GM21515 (cell line): ENCODE data around the gene NIPSNAP2.
"Not testable (repeated sequence)": the region's sequence is repeated elsewhere in the genome, so short reads cannot be mapped to it uniquely, and the experiment has no call there.

Experiments
- ATAC-seq: cut with Tn5 transposase; IDR thresholded peaks from one replicate; pipeline ENCODE4 v1.9.1; 2021; ENCODE audit not compliant: unreplicated experiment

NIPSNAP2 gene

DNA sequence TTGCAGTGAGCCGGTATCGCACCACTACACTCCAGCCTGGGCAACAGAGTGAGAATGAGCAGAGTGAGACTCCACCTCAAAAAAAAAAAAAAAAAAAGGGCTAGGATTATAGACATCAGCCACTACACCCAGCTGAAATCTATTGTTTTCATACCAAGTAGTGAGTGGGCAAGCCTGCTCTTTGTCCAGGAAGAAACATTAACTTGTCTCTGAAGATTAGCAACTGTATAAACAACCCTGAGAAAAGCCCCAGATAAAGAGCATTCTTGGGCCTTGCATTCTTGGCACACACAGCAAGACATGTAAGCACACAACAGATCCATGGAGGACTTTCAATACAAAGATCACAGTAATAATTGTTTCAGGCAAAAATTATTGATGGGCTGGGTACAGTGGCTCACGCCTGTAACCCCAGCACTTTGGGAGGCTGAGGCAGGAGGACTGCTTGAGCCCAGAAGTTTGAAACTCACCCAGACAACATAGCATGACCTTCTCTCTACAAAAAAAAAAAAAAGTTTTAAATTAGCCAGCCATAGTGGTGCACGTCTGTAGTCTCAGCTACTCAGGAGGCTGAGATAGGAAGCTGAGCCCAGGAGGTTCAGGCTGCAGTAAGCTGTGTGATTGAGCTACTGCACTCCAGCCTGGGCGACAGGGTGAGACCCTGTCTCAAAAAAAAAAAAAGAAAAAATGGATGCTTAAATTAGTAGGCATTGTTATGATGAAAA, 82.5 kb downstream of the NIPSNAP2 start:
- ATAC-seq: no peak

DNA sequence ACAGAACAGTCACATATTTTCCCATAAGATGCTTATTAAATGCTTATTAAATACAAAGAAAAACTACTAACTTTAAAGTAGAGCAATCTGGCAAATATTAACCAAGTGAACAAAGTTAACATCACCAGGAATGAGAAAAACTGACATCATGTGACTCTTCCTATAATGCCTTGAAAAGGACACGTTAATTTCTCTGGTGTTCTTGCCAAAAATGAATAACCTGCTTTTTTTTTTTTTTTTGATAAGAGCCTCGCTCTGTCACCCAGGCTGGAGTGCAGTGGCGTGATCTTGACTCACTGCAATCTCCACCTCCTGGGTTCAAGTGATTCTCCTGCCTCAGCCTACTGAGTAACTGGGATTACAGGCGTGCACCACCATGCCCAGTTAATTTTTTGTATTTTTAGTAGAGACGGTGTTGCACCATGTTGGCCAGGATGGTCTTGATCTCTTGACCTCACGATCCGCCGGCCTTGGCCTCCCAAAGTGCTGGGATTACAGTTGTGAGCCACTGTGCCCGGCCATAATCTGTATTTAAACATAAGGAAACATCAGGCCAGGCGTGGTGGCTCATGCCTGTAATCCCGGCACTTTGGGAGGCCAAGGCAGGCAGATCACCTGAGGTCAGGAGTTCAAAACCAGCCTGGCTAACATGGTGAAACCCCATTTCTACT, 83.2 kb downstream of the NIPSNAP2 start:
- not testable (repeated sequence) for ATAC-seq

- no peak for ATAC-seq
Observed at GRCh38 chr7:56048245-56048644, 83.9 kb downstream of the NIPSNAP2 start.

GRCh38 chr7:56048763-56049162, 84.4 kb downstream of the NIPSNAP2 start:
- ATAC-seq: not testable (repeated sequence)
